ENCODE data around the gene RPS29.

- TF ChIP-seq POLR2A (IDR thresholded peaks at IDR 0.05) (no peak), CTCF (IDR thresholded peaks at IDR 0.05) (peak in 1 of 6 experiments; percentile 10)
Measured at GRCh38 chr14:49550286-49551184, 35.6 kb downstream of the RPS29 start.

Data from thyroid gland (tissue), 4 donors.